ENCODE results near the gene DGKD. TPM values are rescaled to one million over a fixed set of nuclear protein-coding genes. Genes with fewer than 3 reads are reported as not detected.

Gene DGKD
- total and polyA plus RNA-seq, 2 donors from 2014 or later, result 2.6 to 32.3 TPM

DNA sequence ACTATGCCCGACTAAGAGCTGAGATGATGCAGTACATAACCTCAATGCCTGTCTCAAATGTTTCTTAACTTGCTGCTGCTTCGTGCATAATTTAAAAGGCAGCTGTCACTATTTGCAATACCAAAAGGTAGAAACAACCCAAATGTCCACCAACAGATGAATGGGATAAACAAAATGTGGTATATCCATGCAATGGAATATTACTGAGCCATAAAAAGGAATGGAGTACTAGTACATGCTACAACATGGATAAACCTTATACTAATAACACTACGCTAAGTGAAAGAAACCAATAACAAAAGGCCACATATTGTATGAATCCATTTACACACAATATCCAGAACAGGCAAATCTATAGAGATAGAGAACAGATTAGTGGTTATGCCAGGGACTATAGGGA lies 13.0 kb upstream of the DGKD start:
- no peaks in the 10 kb centered on the region for H3K9me3 ChIP-seq (ENCODE audit: control insufficient read depth in 2 of 3, insufficient read depth in 1 of 3, low read length in 3 of 3)
- DNase-seq, result no peak
- no peak overlapping the region for H3K27ac ChIP-seq (ENCODE audit: low read depth in 2 of 2, low read length in 2 of 2)
- TF ChIP-seq, protein P1, sequence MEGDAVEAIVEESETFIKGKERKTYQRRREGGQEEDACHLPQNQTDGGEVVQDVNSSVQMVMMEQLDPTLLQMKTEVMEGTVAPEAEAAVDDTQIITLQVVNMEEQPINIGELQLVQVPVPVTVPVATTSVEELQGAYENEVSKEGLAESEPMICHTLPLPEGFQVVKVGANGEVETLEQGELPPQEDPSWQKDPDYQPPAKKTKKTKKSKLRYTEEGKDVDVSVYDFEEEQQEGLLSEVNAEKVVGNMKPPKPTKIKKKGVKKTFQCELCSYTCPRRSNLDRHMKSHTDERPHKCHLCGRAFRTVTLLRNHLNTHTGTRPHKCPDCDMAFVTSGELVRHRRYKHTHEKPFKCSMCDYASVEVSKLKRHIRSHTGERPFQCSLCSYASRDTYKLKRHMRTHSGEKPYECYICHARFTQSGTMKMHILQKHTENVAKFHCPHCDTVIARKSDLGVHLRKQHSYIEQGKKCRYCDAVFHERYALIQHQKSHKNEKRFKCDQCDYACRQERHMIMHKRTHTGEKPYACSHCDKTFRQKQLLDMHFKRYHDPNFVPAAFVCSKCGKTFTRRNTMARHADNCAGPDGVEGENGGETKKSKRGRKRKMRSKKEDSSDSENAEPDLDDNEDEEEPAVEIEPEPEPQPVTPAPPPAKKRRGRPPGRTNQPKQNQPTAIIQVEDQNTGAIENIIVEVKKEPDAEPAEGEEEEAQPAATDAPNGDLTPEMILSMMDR (IDR thresholded peaks at IDR 0.05; ENCODE audit: borderline replicate concordance, extremely low read depth, insufficient read depth), result no peak
- H3K4me3 ChIP-seq (ENCODE audit: low read length in 3 of 3), result no peak overlapping the region
- H3K9ac ChIP-seq (ENCODE audit: low read length in 3 of 3), result no peak overlapping the region
- no peaks in the 10 kb centered on the region for H3K27me3 ChIP-seq (ENCODE audit: control insufficient read depth, insufficient read depth, low read length)
- intact Hi-C loops (cut with DNase I), result no loop called here
- no peaks in the 10 kb centered on the region for H3K36me3 ChIP-seq (ENCODE audit: control insufficient read depth in 2 of 3, insufficient read depth in 3 of 3, low read length in 3 of 3)
- H3K4me1 ChIP-seq (ENCODE audit: control insufficient read depth in 2 of 3, insufficient read depth in 2 of 3, low read depth in 1 of 3, low read length in 3 of 3), result no peaks in the 10 kb centered on the region
- no peak for FAIRE-seq

DNA sequence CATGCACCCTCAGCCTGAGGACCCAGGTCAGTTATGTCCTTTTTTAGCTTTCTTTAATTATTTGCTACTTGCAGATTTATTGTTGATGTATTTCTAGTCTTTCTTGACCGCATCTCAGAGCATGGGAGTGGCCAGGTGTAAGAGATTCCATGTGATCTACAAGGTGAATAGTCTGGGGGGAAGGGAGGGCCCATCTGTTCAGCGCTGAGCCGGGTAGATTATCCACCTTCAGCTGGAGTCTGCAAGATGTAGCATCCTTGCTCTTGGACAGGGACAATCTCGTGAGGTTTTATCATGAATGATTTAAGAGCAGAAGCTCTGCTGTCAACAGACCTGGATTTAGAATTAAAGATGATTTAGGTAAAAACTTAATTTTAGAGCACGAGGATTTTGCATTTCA lies 12.0 kb upstream of the DGKD start:
- no peak for DNase-seq
- no peak overlapping the region for H3K4me3 ChIP-seq (ENCODE audit: low read length in 3 of 3)
- no peaks in the 10 kb centered on the region for H3K27me3 ChIP-seq (ENCODE audit: control insufficient read depth, insufficient read depth, low read length)
- TF ChIP-seq, protein P1 (IDR thresholded peaks at IDR 0.05; ENCODE audit: borderline replicate concordance, extremely low read depth, insufficient read depth), result no peak
- no peak overlapping the region for H3K9ac ChIP-seq (ENCODE audit: low read length in 3 of 3)
- H3K9me3 ChIP-seq (ENCODE audit: control insufficient read depth in 2 of 3, insufficient read depth in 1 of 3, low read length in 3 of 3), result no peaks in the 10 kb centered on the region
- H3K36me3 ChIP-seq (ENCODE audit: control insufficient read depth in 2 of 3, insufficient read depth in 3 of 3, low read length in 3 of 3), result no peaks in the 10 kb centered on the region
- intact Hi-C loops (cut with DNase I), result no loop called here
- no peak overlapping the region for H3K27ac ChIP-seq (ENCODE audit: low read depth in 2 of 2, low read length in 2 of 2)
- FAIRE-seq, result no peak
- H3K4me1 ChIP-seq (ENCODE audit: control insufficient read depth in 2 of 3, insufficient read depth in 2 of 3, low read depth in 1 of 3, low read length in 3 of 3), result no peaks in the 10 kb centered on the region

DNA sequence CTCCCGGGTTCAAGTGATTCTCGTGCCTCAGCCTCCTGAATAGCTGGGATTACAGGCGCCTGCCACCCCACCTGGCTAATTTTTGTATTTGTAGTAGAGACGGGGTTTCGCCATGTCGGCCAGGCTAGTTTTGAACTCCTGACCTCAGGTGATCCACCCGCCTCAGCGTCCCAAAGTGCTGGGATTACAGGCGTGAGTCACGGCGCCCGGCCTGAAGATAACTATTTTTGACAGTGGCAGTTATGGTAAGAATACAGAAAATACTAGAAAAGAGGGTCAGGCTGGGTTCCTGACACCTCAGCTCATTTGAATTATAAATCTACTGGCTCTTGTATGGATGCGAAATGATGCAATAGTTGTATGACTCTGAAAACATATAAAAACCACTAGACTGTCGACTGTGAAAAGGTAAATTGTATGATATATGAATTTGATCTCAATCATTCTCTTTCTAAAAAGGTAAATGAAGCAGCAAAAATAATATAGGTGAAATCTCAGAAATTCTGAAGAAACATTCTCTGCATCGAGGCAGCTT lies 11.1 kb upstream of the DGKD start:
- Histone ChIP-seq H3K4me1 (ENCODE audit: control insufficient read depth in 2 of 3, insufficient read depth in 2 of 3, low read depth in 1 of 3, low read length in 3 of 3) (no peaks in the 10 kb centered on the region), H3K27ac (ENCODE audit: low read depth in 2 of 2, low read length in 2 of 2) (no peak overlapping the region), H3K36me3 (ENCODE audit: control insufficient read depth in 2 of 3, insufficient read depth in 3 of 3, low read length in 3 of 3) (no peaks in the 10 kb centered on the region), H3K27me3 (ENCODE audit: control insufficient read depth, insufficient read depth, low read length) (no peaks in the 10 kb centered on the region), H3K9ac (ENCODE audit: low read length in 3 of 3) (no peak overlapping the region), H3K4me3 (ENCODE audit: low read length in 3 of 3) (no peak overlapping the region), H3K9me3 (ENCODE audit: control insufficient read depth in 2 of 3, insufficient read depth in 1 of 3, low read length in 3 of 3) (no peaks in the 10 kb centered on the region)
- intact Hi-C loops (cut with DNase I), result no loop called here
- TF ChIP-seq, protein P1 (IDR thresholded peaks at IDR 0.05; ENCODE audit: borderline replicate concordance, extremely low read depth, insufficient read depth), result no peak
- DNase-seq (no peak), FAIRE-seq (no peak)

DNA sequence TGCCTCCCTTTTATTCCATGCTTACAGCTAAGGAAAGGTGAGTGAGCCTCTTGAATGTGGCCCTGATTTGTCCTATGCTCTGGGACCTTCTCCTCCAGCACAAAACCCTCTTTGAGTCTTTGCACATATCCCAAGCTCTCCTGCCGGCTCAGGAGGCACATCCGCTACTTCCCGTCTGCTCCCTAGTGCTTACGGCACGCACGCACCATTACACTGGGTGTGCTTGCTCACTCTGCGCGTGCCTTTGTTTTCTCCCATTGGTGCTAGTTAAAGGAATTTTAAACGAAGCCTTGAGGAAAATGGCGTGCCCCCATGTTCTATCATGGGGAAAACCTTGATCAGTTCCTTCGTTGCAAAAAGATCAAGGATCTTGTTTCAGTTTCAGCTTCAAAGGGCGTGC lies 7.9 kb upstream of the DGKD start:
- peaks cover 0 to 3% (median 2%) of the 10 kb centered on the region in 3 donors for H3K4me1 ChIP-seq (ENCODE audit: control insufficient read depth in 2 of 3, insufficient read depth in 2 of 3, low read depth in 1 of 3, low read length in 3 of 3)
- H3K27ac ChIP-seq (ENCODE audit: low read depth in 2 of 2, low read length in 2 of 2), result no peak overlapping the region
- FAIRE-seq (no peak), DNase-seq (no peak)
- H3K27me3 ChIP-seq (ENCODE audit: control insufficient read depth, insufficient read depth, low read length), result no peaks in the 10 kb centered on the region
- intact Hi-C loops (cut with DNase I), result no loop called here
- H3K9me3 ChIP-seq (ENCODE audit: control insufficient read depth in 2 of 3, insufficient read depth in 1 of 3, low read length in 3 of 3), result no peaks in the 10 kb centered on the region
- no peak overlapping the region for H3K4me3 ChIP-seq (ENCODE audit: low read length in 3 of 3)
- TF ChIP-seq, protein P1 (IDR thresholded peaks at IDR 0.05; ENCODE audit: borderline replicate concordance, extremely low read depth, insufficient read depth), result no peak
- H3K9ac ChIP-seq (ENCODE audit: low read length in 3 of 3), result no peak overlapping the region
- no peaks in the 10 kb centered on the region for H3K36me3 ChIP-seq (ENCODE audit: control insufficient read depth in 2 of 3, insufficient read depth in 3 of 3, low read length in 3 of 3)

Measured in kidney (tissue), 14 donors.